Measurements from ENCODE around the gene NPAS1. TPM values are rescaled to one million over a fixed set of nuclear protein-coding genes. Genes with fewer than 3 reads are reported as not detected.

Gene NPAS1
- total RNA-seq, 1 donor from 2014 or later = 1.2 TPM

DNA sequence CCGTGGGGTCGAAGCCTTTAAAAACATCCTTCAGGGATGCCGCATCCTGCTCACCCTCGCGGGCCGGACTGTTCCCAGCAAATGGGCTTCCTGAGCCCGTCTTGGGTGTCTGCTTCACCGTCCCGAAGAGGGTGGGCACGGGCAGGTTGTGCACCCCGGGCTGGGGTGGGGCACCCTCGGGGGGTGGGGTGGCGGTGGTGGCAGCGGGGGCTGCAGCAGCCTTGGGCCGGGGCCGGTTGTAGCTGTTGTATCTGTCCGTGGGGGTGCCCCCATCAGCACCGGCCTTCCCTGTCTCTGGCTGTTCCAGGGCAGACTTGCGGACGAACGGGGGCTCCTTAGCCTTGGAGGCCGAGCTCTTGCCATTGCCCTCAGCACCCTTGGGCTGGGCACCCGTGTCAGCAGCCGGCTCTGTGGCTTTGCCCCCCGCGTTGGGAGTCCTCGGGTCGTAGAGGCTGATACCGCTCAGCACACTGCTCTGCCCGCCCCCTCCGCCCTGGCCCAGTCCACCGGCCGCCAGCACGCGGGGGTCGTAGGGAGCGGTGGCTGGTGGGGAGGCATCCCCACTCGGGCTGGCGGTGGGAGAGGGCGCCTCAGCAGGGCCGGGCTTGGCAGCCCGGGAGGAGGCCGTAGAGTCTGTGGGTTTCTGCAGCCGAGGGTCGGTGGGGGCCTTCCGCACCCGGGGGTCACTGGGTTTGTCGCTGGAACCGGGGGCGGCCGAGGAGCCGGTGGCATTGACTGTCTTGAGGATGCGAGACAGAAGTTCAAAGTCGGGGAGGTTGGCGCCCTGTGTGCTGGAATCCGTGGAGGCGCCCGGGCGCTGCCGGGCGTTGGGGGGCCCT is 47.0 kb downstream of the NPAS1 start:
- Histone ChIP-seq H3K27ac (no peak overlapping the region), H3K4me2 (no peak overlapping the region), H2AFZ (replicated peaks) (no peak overlapping the region), H3K4me3 (no peak overlapping the region), H3K9ac (no peak overlapping the region), H3K9me3 (ENCODE audit: low read depth) (no peaks in the 10 kb centered on the region), H3K79me2 (ENCODE audit: low read depth) (no peaks in the 10 kb centered on the region), H3F3A (ENCODE audit: low read depth) (peaks cover 15% of the 10 kb centered on the region), H3K36me3 (no peaks in the 10 kb centered on the region), H3K4me1 (no peaks in the 10 kb centered on the region), H3K27me3 (no peaks in the 10 kb centered on the region), H4K20me1 (ENCODE audit: low read depth) (peaks cover 14% of the 10 kb centered on the region)
- H3K27ac Mint-ChIP-seq = no peak overlapping the region
- no peak overlapping the region for H3K4me3 Mint-ChIP-seq
- H3K4me1 Mint-ChIP-seq = no peaks in the 10 kb centered on the region
- peaks cover 16% of the 10 kb centered on the region for H3K36me3 Mint-ChIP-seq
- no peak for DNase-seq (ENCODE audit: low spot score)
- H3K27me3 Mint-ChIP-seq (ENCODE audit: insufficient read depth, low read depth) = peaks cover 5% of the 10 kb centered on the region
- no peaks in the 10 kb centered on the region for H3K9me3 Mint-ChIP-seq
- TF ChIP-seq EZH2 (IDR thresholded peaks at IDR 0.05) (no peak), EZH2phosphoT487 (IDR thresholded peaks at IDR 0.05) (no peak)
- TF ChIP-seq, protein P1, sequence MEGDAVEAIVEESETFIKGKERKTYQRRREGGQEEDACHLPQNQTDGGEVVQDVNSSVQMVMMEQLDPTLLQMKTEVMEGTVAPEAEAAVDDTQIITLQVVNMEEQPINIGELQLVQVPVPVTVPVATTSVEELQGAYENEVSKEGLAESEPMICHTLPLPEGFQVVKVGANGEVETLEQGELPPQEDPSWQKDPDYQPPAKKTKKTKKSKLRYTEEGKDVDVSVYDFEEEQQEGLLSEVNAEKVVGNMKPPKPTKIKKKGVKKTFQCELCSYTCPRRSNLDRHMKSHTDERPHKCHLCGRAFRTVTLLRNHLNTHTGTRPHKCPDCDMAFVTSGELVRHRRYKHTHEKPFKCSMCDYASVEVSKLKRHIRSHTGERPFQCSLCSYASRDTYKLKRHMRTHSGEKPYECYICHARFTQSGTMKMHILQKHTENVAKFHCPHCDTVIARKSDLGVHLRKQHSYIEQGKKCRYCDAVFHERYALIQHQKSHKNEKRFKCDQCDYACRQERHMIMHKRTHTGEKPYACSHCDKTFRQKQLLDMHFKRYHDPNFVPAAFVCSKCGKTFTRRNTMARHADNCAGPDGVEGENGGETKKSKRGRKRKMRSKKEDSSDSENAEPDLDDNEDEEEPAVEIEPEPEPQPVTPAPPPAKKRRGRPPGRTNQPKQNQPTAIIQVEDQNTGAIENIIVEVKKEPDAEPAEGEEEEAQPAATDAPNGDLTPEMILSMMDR (IDR thresholded peaks at IDR 0.05) = no peak

DNA sequence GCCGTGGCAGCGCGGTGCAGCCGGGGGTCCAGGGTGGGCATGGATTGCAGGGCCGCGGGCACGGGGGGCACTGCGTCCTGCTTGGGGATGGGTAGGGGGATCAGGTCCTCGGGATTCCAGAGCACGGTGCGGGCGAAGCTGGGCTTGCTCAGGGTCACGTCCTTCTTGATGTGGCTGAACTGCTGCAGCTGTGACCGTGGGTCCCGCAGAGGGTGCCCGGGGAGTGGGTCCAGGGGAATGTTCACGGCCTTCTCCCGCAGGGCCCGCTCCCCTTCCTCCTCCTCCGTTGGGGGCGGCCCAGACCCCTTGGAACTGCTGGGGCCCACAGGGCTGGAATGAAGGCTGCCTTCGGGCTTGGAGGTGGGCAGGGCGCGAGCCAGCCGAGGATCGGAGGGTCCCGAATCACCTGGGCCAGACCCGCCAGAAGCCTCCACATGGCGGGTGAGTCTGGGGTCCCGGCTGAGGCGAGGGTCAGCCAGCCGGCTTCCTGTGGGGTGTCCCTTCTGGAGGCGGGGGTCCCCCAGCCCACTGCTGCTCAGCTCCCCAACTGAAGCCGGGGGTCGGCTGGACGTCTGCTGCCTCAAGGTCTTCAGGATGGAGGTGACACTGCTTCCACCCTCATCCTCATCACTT is 47.7 kb downstream of the NPAS1 start:
- peaks cover 15% of the 10 kb centered on the region for H3F3A ChIP-seq (ENCODE audit: low read depth)
- no peaks in the 10 kb centered on the region for H3K9me3 ChIP-seq (ENCODE audit: low read depth)
- H3K79me2 ChIP-seq (ENCODE audit: low read depth) = no peaks in the 10 kb centered on the region
- H3K27me3 ChIP-seq = no peaks in the 10 kb centered on the region
- Mint-ChIP-seq H3K9me3 (no peaks in the 10 kb centered on the region), H3K4me1 (no peaks in the 10 kb centered on the region), H3K4me3 (no peak overlapping the region), H3K36me3 (peaks cover 16% of the 10 kb centered on the region), H3K27ac (no peak overlapping the region), H3K27me3 (ENCODE audit: insufficient read depth, low read depth) (no peaks in the 10 kb centered on the region)
- no peaks in the 10 kb centered on the region for H3K36me3 ChIP-seq
- no peaks in the 10 kb centered on the region for H3K4me1 ChIP-seq
- no peak overlapping the region for H2AFZ ChIP-seq (replicated peaks)
- H3K4me2 ChIP-seq = no peak overlapping the region
- TF ChIP-seq EZH2phosphoT487 (IDR thresholded peaks at IDR 0.05) (no peak), EZH2 (IDR thresholded peaks at IDR 0.05) (no peak)
- TF ChIP-seq, protein P1 (IDR thresholded peaks at IDR 0.05) = no peak
- DNase-seq (ENCODE audit: low spot score) = no peak
- no peak overlapping the region for H3K27ac ChIP-seq
- peaks cover 14% of the 10 kb centered on the region for H4K20me1 ChIP-seq (ENCODE audit: low read depth)
- H3K4me3 ChIP-seq = no peak overlapping the region
- H3K9ac ChIP-seq = no peak overlapping the region

DNA sequence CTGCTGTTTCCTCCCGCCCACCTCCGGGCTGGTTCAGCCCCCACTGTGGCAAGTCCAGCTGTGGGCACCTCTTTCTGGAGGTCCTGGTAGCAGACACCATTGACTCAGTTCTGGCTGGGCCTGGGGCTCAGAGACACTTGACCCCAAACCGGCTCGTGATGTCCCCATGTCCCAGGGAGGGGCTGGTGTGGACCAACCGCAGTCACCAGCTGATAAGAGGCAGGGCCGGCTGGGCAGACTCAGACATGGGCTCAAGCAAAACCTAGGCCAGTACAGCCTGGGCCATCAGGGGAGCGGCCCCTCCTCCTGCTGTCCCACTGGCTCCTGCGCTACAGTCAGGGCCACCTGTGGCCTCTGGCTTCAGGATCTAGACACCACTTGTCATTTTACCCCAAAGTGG is 48.6 kb downstream of the NPAS1 start:
- H3K9me3 Mint-ChIP-seq = no peaks in the 10 kb centered on the region
- H4K20me1 ChIP-seq (ENCODE audit: low read depth) = peaks cover 20% of the 10 kb centered on the region
- H3K4me3 Mint-ChIP-seq = no peak overlapping the region

More for the DNA sequence above, 48.6 kb downstream of the NPAS1 start:
- Mint-ChIP-seq H3K36me3 (peaks cover 19% of the 10 kb centered on the region), H3K4me1 (no peaks in the 10 kb centered on the region), H3K27ac (no peak overlapping the region), H3K27me3 (ENCODE audit: insufficient read depth, low read depth) (peaks cover 2% of the 10 kb centered on the region)
- Histone ChIP-seq H3F3A (ENCODE audit: low read depth) (peaks cover 15% of the 10 kb centered on the region), H3K79me2 (ENCODE audit: low read depth) (no peaks in the 10 kb centered on the region), H3K4me1 (no peaks in the 10 kb centered on the region), H3K27me3 (no peaks in the 10 kb centered on the region), H3K9ac (no peak overlapping the region), H3K27ac (no peak overlapping the region), H2AFZ (replicated peaks) (no peak overlapping the region), H3K36me3 (no peaks in the 10 kb centered on the region), H3K9me3 (ENCODE audit: low read depth) (no peaks in the 10 kb centered on the region), H3K4me3 (no peak overlapping the region), H3K4me2 (no peak overlapping the region)
- DNase-seq (ENCODE audit: low spot score) = no peak
- TF ChIP-seq, protein P1 (IDR thresholded peaks at IDR 0.05) = no peak
